HepG2 (cell line): ENCODE data around the gene HAT1. TPM values are rescaled to one million over a fixed set of nuclear protein-coding genes. Genes with fewer than 3 reads are reported as not detected.

Experiments used
- ATAC-seq: fragments of 200-7000 bp; cut with Tn5 transposase; 3 replicates; pipeline ENCODE4 v1.9.1; 2020; ENCODE audit warnings: mild to moderate bottlenecking, moderate library complexity
- BruUV-seq: library from RNA; stranded (reverse); fragments of 400-500 nt; replicated peaks from 2 replicates; lab custom pipeline; 2021; lab: Mats Ljungman, UMichigan
- CTCF ChIA-PET: fragments of 300-600 bp; formaldehyde crosslinking; extraction: SDS; loops from one replicate; lab custom pipeline; 2021; ENCODE audit warnings: low total read pairs, inconsistent platforms, low intra/inter-chr PET ratio; lab: Yijun Ruan, JAX
- POLR2A ChIA-PET: fragments of 350-600 bp; sonication (Branson Sonifier 250); formaldehyde crosslinking; loops from one replicate; lab custom pipeline; 2020; ENCODE audit warnings: antibody characterized with exemption, inconsistent platforms; lab: Yijun Ruan, JAX
- DNase-seq: peaks from one replicate; pipeline ENCODE4 v3.0.0-alpha.2; 2015; ENCODE audit warnings: low spot score
- FAIRE-seq: peaks from 3 replicates; lab custom pipeline; 2011; peaks lifted over from hg19 to GRCh38; lab: Jason Lieb, UNC
- H2AFZ ChIP-seq: one replicate; pipeline ENCODE4 v1.6.1; 2011; ENCODE audit warnings: low read length, inconsistent platforms
- H3K27ac ChIP-seq: fragments of 300-600 bp; 3 replicates; pipeline ENCODE4 v1.8.0; 2011; ENCODE audit warnings: mixed run types, mild to moderate bottlenecking, mixed read lengths, low read length, inconsistent platforms; ENCODE audit not compliant: insufficient read depth; ENCODE audit errors: extremely low read length
- H3K27me3 ChIP-seq, 2 experiments: fragments of 200-600 bp in 1 of 2; 2 replicates in 1 of 2; 3 replicates in 1 of 2; pipeline versions ENCODE4 v1.6.0 to v1.8.0; 2011; ENCODE audit warnings: low read length in 2 of 2, mild to moderate bottlenecking in 2 of 2, moderate library complexity in 2 of 2, inconsistent platforms in 1 of 2; ENCODE audit not compliant: insufficient read depth in 2 of 2, control insufficient read depth in 1 of 2
- H3K36me3 ChIP-seq, 2 experiments: fragments of 200-600 bp in 1 of 2; replicated peaks in 1 of 2; 2 replicates in 1 of 2; 3 replicates in 1 of 2; pipeline versions ENCODE4 v1.5.1 to v1.8.0; 2011; ENCODE audit warnings: low read length in 2 of 2, inconsistent platforms in 1 of 2; ENCODE audit not compliant: insufficient read depth in 2 of 2, control insufficient read depth in 1 of 2
- H3K4me1 ChIP-seq: 2 replicates; pipeline ENCODE4 v1.5.1; 2012; ENCODE audit warnings: low read length, inconsistent platforms; ENCODE audit not compliant: insufficient read depth
- H3K4me2 ChIP-seq: 2 replicates; pipeline ENCODE4 v1.6.0; 2011; ENCODE audit warnings: low read depth, low read length, inconsistent platforms
- H3K4me3 ChIP-seq, 3 experiments: fragments of 200-600 bp in 1 of 3; sonication (generic), shearing (Covaris generic) in 1 of 3; replicated peaks in 1 of 3; 2 replicates each; pipeline ENCODE4 v1.5.1; 2011 to 2016; ENCODE audit warnings: low read length in 3 of 3, inconsistent platforms in 2 of 3, low read depth in 2 of 3, mild to moderate bottlenecking in 2 of 3, control low read depth in 1 of 3, mixed read lengths in 1 of 3; ENCODE audit not compliant: insufficient read depth in 1 of 3
- H3K79me2 ChIP-seq: one replicate; pipeline ENCODE4 v1.6.1; 2011; ENCODE audit warnings: low read length, inconsistent platforms; ENCODE audit not compliant: insufficient read depth
- H3K9ac ChIP-seq: 2 replicates; pipeline ENCODE4 v1.6.0; 2011; ENCODE audit warnings: mild to moderate bottlenecking, low read depth, low read length, inconsistent platforms; ENCODE audit not compliant: insufficient read depth
- H3K9me3 ChIP-seq: 2 replicates; pipeline ENCODE4 v1.5.1; 2012; ENCODE audit warnings: mild to moderate bottlenecking, low read length
- H4K20me1 ChIP-seq: 2 replicates; pipeline ENCODE4 v1.6.0; 2011; ENCODE audit warnings: inconsistent platforms, mild to moderate bottlenecking, low read length, moderate library complexity; ENCODE audit not compliant: insufficient read depth
- RFX1 ChIP-seq: fragments of 450-650 bp; IDR thresholded peaks from 2 replicates; pipeline ENCODE4 v1.6.1; 2017
- TCF7L2 ChIP-seq: IDR thresholded peaks from 2 replicates; pipeline ENCODE4 v1.6.1; 2011; ENCODE audit warnings: mild to moderate bottlenecking, low read depth, low read length, moderate library complexity
- ZBTB38 ChIP-seq: sonication (generic); formaldehyde crosslinking; IDR thresholded peaks from 2 replicates; pipeline ENCODE4 v1.5.1; 2020; ENCODE audit warnings: mild to moderate bottlenecking, missing genetic modification reagents
- WGBS: methylation state at CpG from one replicate; pipeline ENCODE4 v1.1.6; 2017; ENCODE audit warnings: low lambda C conversion rate; 5-methylcytosine and 5-hydroxymethylcytosine counted together
- in situ Hi-C: cut with HindIII; loops from 2 replicates; pipeline ENCODE4 v1.10.0; 2017; ENCODE audit warnings: low pct_unique_long_range_greater_than_20kb; ENCODE audit not compliant: extremely low pct_ligation_motif_present
- intact Hi-C: fragments of 100-400 bp; cut with micrococcal nuclease; formaldehyde crosslinking; loops from one replicate; pipeline ENCODE4 v1.10.0; 2022; ENCODE audit not compliant: unreplicated experiment
- polyA plus RNA-seq, 8 experiments: library from polyadenylated mRNA; depleted of rRNA in 3 of 8; stranded (reverse) in 7 of 8; unstranded in 1 of 8; fragments of >200 nt; fragmentation: Illumina TruSeq in 4 of 8; extraction: Trizol in 4 of 8; gene quantifications; 2 replicates each; pipeline versions ENCODE4 v1.2.1 to v1.2.3, GENCODE V29; 2011 to 2016; ENCODE audit warnings: low read depth in 4 of 8, missing spikeins in 1 of 8, mixed read lengths in 1 of 8; ENCODE audit not compliant: insufficient read depth in 1 of 8
- total RNA-seq, 5 experiments: library from RNA; depleted of rRNA; stranded (reverse); fragments of >200 nt; fragmentation: Illumina TruSeq; extraction: Trizol; gene quantifications; 2 replicates each; pipeline ENCODE4 v1.2.3, GENCODE V29; 2016; ENCODE audit warnings: low read depth in 1 of 5
- TF ChIP-seq, protein P1 (sequence below): fragments of 450-650 bp; IDR thresholded peaks from 2 replicates; pipeline ENCODE4 v1.6.1; 2017; ENCODE audit warnings: mild to moderate bottlenecking

HAT1 gene
- total and polyA plus RNA-seq, 2 of the 13 experiments (the other 11 are each of a cell fraction or from before 2014, with no cell fraction given), result 45.4 to 119 TPM

DNA sequence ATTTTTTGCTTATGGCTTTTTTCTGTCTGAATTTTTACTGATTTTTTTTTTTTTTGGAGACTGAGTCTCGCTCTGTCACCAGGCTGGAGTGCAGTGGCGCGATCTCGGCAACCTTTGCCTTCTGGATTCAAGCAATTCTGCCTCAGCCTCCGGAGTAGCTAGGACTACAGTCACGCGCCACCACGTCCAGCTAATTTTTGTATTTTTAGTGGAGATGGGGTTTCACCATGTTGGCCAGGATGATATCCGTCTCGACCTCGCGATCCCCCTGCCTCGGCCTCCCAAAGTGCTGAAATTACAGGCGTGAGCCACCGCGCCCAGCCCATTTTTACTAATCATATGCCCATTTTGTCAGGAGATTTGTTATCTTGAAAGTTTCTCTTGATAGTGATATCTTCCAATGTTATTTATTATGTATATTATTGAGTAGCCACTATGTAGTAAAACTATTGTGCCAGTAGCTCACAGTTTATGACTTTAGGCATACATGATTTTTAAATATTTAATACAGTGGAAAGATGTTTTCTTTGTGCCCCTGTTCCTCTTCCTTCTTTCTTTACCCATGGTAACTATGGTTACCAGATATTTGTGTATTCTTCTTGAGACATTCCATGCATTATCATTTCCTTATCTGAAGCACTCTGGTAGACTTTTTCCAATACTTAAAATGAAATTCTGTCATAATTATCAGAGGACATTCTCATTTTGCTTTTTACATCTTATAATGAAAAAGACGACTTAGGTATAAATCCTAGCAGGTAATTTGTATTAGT is 2.1 kb downstream of the HAT1 start:
- ChIA-PET POLR2A (no interaction called here), CTCF (no interaction called here)
- H3K4me3 ChIP-seq, result no peak overlapping the region; a peak in 1 of 6 replicates

More for the DNA sequence above, 2.1 kb downstream of the HAT1 start:
- Histone ChIP-seq H3K9ac (peak overlapping the region; percentile 87), H3K4me2 (peak overlapping the region; percentile 88), H3K27ac (no peak overlapping the region), H3K79me2 (peaks cover 38% of the 10 kb centered on the region), H3K27me3 (peaks cover 0 to 2% of the 10 kb centered on the region in 2 experiments; a peak in 1 of 5 replicates), H4K20me1 (no peaks in the 10 kb centered on the region), H3K36me3 (peaks cover 0 to 22% of the 10 kb centered on the region in 2 experiments; a peak in 3 of 5 replicates), H2AFZ (no peak overlapping the region), H3K9me3 (no peaks in the 10 kb centered on the region), H3K4me1 (peaks cover 32% of the 10 kb centered on the region)
- ATAC-seq (no peak), FAIRE-seq (no peak), DNase-seq (no peak)
- intact Hi-C loops, result loop anchor here (5.0 kb wide), 2 partner anchors 112 to 222 kb away; no protein-coding TSS in a partner anchor
- in situ Hi-C loops, result no loop called here
- TF ChIP-seq RFX1 (peak; percentile 31; the same call in 1 of the 2 replicates), TCF7L2 (no peak), ZBTB38 (CRISPR knock-in tag) (peak; percentile 63; the same call in 1 of the 2 replicates)
- TF ChIP-seq, protein P1, sequence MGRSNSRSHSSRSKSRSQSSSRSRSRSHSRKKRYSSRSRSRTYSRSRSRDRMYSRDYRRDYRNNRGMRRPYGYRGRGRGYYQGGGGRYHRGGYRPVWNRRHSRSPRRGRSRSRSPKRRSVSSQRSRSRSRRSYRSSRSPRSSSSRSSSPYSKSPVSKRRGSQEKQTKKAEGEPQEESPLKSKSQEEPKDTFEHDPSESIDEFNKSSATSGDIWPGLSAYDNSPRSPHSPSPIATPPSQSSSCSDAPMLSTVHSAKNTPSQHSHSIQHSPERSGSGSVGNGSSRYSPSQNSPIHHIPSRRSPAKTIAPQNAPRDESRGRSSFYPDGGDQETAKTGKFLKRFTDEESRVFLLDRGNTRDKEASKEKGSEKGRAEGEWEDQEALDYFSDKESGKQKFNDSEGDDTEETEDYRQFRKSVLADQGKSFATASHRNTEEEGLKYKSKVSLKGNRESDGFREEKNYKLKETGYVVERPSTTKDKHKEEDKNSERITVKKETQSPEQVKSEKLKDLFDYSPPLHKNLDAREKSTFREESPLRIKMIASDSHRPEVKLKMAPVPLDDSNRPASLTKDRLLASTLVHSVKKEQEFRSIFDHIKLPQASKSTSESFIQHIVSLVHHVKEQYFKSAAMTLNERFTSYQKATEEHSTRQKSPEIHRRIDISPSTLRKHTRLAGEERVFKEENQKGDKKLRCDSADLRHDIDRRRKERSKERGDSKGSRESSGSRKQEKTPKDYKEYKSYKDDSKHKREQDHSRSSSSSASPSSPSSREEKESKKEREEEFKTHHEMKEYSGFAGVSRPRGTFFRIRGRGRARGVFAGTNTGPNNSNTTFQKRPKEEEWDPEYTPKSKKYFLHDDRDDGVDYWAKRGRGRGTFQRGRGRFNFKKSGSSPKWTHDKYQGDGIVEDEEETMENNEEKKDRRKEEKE, result no peak
- 94% methylated on average over 17 of the region's 17 CpGs for WGBS
- BruUV-seq, result no TSS peak
